HepG2 (cell line): ENCODE data around the gene DNALI1. TPM values are rescaled to one million over a fixed set of nuclear protein-coding genes. Genes with fewer than 3 reads are reported as not detected.

Experiments
- ATF2 ChIP-seq: sonication (generic); formaldehyde crosslinking; IDR thresholded peaks from 2 replicates; pipeline ENCODE4 v1.4.0; 2020; ENCODE audit warnings: missing genetic modification reagents
- FOXA3 ChIP-seq: IDR thresholded peaks from 2 replicates; pipeline ENCODE4 v1.6.1; 2016; ENCODE audit warnings: missing genetic modification reagents, missing compliant biosample characterization
- GATAD2A ChIP-seq: IDR thresholded peaks from 2 replicates; pipeline ENCODE4 v1.6.1; 2016
- GZF1 ChIP-seq: sonication (generic); formaldehyde crosslinking; IDR thresholded peaks from 2 replicates; pipeline ENCODE4 v1.5.1; 2020; ENCODE audit warnings: mild to moderate bottlenecking, missing genetic modification reagents
- HMGXB3 ChIP-seq: sonication (generic); formaldehyde crosslinking; IDR thresholded peaks from 2 replicates; pipeline ENCODE4 v1.4.0; 2020; ENCODE audit warnings: missing genetic modification reagents, borderline replicate concordance
- IKZF5 ChIP-seq: IDR thresholded peaks from 2 replicates; pipeline ENCODE4 v1.6.1; 2018; ENCODE audit warnings: missing genetic modification reagents, mild to moderate bottlenecking, missing compliant biosample characterization
- JUNB ChIP-seq: sonication (generic); formaldehyde crosslinking; IDR thresholded peaks from 2 replicates; pipeline ENCODE4 v1.8.0; 2022; ENCODE audit warnings: missing genetic modification reagents, mild to moderate bottlenecking, borderline replicate concordance
- KDM5B ChIP-seq: sonication (generic); formaldehyde crosslinking; IDR thresholded peaks from 2 replicates; pipeline ENCODE4 v1.4.0; 2020; ENCODE audit warnings: missing genetic modification reagents, mild to moderate bottlenecking, borderline replicate concordance
- RBFOX2 ChIP-seq: fragments of 200-400 bp; formaldehyde crosslinking; IDR thresholded peaks from 2 replicates; pipeline ENCODE4 v1.6.1; 2017; ENCODE audit warnings: low read depth, mild to moderate bottlenecking, low read length
- SP2 ChIP-seq: sonication (generic); formaldehyde crosslinking; IDR thresholded peaks from 2 replicates; pipeline ENCODE4 v1.5.1; 2020; ENCODE audit warnings: mild to moderate bottlenecking, missing genetic modification reagents
- TFAP4 ChIP-seq: sonication (generic); IDR thresholded peaks from 2 replicates; pipeline ENCODE4 v1.6.1; 2016; ENCODE audit warnings: low read depth, borderline replicate concordance
- ZKSCAN5 ChIP-seq: sonication (generic); formaldehyde crosslinking; IDR thresholded peaks from 2 replicates; pipeline ENCODE4 v1.5.1; 2020; ENCODE audit warnings: mild to moderate bottlenecking, missing genetic modification reagents
- ZNF251 ChIP-seq: sonication (generic); formaldehyde crosslinking; IDR thresholded peaks from 2 replicates; pipeline ENCODE4 v1.9.0; 2021; ENCODE audit warnings: mild to moderate bottlenecking, missing genetic modification reagents
- ZNF431 ChIP-seq: sonication (generic); formaldehyde crosslinking; IDR thresholded peaks from 2 replicates; pipeline ENCODE4 v1.9.0; 2022; ENCODE audit warnings: missing genetic modification reagents, low read depth, mild to moderate bottlenecking, borderline replicate concordance
- ZNF609 ChIP-seq: sonication (generic); formaldehyde crosslinking; IDR thresholded peaks from 2 replicates; pipeline ENCODE4 v1.4.0; 2020; ENCODE audit warnings: mild to moderate bottlenecking, missing genetic modification reagents, borderline replicate concordance
- polyA plus RNA-seq, 8 experiments: library from polyadenylated mRNA; depleted of rRNA in 3 of 8; stranded (reverse) in 7 of 8; unstranded in 1 of 8; fragments of >200 nt; fragmentation: Illumina TruSeq in 4 of 8; extraction: Trizol in 4 of 8; gene quantifications; 2 replicates each; pipeline versions ENCODE4 v1.2.1 to v1.2.3, GENCODE V29; 2011 to 2016; ENCODE audit warnings: low read depth in 4 of 8, missing spikeins in 1 of 8, mixed read lengths in 1 of 8; ENCODE audit not compliant: insufficient read depth in 1 of 8
- total RNA-seq, 5 experiments: library from RNA; depleted of rRNA; stranded (reverse); fragments of >200 nt; fragmentation: Illumina TruSeq; extraction: Trizol; gene quantifications; 2 replicates each; pipeline ENCODE4 v1.2.3, GENCODE V29; 2016; ENCODE audit warnings: low read depth in 1 of 5

DNALI1 gene
- total and polyA plus RNA-seq, 2 of the 13 experiments (the other 11 are each of a cell fraction or from before 2014, with no cell fraction given): 0.42 to 0.70 TPM

- TF ChIP-seq ZNF609 (CRISPR knock-in tag) (peak; percentile 46; the same call in 1 of the 2 replicates), ZNF431 (CRISPR knock-in tag) (no peak), GZF1 (CRISPR knock-in tag) (0 out of 2 replicates have a peak, but pooled peaks have one; percentile 44), JUNB (CRISPR knock-in tag) (no peak), FOXA3 (CRISPR knock-in tag) (peak; percentile 33; the same call in 1 of the 2 replicates), RBFOX2 (peak; percentile 87), TFAP4 (0 out of 2 replicates have a peak, but pooled peaks have one; percentile 63), KDM5B (CRISPR knock-in tag) (peak; percentile 94; the same call in 1 of the 2 replicates), HMGXB3 (CRISPR knock-in tag) (no peak; the same call in 1 of the 2 replicates), ZKSCAN5 (CRISPR knock-in tag) (no peak), IKZF5 (no peak), SP2 (CRISPR knock-in tag) (peak; percentile 62; the same call in 1 of the 2 replicates), GATAD2A (peak; percentile 33; the same call in 1 of the 2 replicates), ZNF251 (CRISPR knock-in tag) (no peak), ATF2 (CRISPR knock-in tag) (peak; percentile 57; the same call in 1 of the 2 replicates)
Observed at GRCh38 chr1:37595440-37596181, 38.9 kb downstream of the DNALI1 start, which contains the start of gene GNL2 (continued).
